Stimulated activated CD8-positive, alpha-beta memory T cell treated with anti-CD3 and anti-CD28 coated beads, Interleukin-12 subunit alpha, Interleukin-12 subunit beta, amount 100 ng/mL, for 4 hours (primary cell): ENCODE results near the gene CEBPG.

ENCODE experiments used
- DNase-seq: peaks from one replicate; pipeline ENCODE4 v3.0.0-alpha.2; 2020; ENCODE audit warnings: low read depth

The CEBPG gene

DNA sequence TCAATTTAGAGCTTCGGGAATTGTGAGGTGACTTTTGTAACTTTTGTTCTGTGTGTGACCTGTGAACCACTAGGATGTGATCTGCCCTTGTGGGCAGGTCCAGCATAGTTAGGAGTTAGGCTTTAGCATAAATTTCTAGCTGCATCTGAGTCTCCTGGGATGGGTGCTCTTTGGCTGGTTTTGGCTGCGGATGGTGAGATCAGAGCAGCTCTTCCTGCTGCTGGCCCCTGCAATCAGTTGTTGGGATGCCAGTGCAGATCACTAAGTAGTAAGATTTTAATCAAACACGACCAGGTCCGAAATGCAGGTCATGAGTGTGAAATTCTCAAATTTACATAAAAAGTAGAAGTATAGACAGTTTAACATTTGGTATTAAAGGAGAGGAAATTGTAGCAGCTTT, 8.5 kb downstream of the CEBPG start:
- DNase-seq, result no peak

DNA sequence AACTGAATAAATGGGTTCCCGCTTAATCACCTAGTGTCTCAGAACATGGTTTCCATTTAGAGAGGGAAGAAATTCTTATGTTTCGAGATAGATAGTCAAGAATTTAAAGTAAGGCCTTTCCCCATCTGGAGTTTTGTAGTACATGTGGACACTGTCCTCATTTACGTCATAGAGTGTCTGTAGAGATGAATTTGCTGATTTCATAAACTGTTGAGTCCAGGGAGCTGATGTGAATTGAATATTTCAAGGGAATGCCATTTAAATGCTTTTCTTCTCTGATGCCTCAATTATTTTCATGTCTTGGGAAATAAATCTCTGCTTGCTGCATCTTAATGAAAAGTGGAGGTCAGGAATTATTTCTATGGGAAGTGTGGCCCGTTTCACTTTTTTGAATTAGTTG, 9.5 kb downstream of the CEBPG start:
- no peak for DNase-seq

DNA sequence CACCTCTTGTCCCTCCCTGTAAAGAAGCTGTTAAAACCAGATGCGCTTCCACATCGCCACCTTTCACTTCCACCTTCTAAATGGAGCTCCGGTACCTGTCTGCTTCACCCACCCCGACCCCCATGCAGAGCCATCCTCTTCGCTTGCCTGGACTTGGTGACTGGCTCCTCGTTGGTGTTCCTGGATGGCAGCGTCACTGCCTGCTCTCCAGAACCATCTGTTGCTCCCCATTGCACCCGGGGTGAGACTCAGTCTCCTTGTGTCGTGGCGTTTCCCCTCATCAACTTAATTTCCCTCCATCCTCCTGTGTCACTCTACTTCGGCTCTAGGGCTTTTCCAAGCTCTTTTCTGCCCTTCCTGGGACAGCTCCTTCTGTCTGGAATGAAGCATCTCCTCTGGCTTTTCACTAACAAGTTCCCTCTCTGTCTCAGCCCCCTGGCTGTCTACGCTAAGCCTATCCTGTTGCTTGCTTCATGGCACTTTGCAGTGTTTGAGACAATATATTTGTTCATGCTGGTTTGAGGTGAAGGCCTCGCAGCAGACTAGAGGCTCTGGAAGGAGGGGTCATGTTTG, 10.3 kb downstream of the CEBPG start:
- no peak for DNase-seq

DNA sequence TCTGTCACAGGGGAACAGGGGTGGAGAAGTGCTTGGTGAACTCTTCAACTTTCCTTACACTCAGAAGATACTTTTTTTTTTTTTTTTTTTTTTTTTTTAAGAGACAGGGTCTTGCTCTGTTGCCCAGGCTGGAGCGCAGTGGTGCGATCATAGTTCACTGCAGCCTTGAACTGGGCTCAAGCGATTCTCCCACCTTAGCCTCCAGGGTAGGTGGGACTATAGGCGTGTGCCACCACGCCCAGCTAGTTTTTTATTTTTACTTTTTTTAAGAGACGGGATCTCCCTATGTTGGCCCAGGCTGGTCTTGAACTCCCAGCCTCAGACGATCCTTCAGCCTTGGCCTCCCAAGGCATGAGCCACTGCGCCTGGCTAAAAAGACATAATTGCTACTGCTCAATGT, 11.5 kb downstream of the CEBPG start:
- no peak for DNase-seq

DNA sequence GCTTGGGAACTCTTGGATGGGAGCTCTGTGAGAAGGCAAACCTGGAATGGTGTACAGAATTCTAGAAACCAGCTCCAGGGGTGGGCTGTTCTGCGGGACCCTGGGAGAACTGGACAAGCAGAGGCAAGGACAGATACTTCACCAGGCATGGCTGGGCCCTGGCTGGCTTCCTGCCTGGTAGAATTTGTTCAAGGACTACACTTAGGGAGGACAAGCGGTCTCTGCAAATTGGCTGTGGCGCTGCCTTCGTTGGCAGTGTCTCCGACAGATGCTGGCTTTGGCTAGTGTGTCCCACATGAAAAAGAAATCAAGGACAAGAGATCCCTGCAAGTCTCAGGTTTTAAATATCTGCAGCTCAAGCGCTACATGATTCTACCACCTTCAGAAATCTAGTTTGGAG, 12.4 kb downstream of the CEBPG start:
- no peak for DNase-seq

DNA sequence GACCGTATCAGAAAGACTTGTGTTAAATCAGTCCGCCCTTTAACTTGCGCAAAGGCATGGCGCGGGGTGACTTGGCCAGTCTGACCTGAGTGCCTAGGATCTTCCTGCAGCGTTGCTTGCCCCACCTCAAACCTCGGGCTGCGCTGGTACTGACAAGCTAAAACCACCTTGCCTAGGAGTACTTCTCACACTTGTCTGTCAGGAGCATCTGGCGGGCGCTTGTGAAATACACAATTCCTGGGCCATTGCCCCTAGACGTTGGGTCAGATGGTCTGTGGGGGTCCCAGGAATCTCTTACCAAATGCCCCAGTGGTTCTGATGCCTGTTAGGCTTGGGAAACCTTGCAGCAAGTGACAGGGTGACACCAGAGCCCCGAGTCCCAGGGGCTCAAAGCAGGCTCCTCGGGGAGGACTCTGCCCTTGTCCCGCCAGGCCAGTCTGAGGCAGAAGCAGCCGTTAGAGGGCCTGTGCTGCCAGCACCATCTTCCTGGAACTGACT, 12.9 kb downstream of the CEBPG start:
- no peak for DNase-seq

DNA sequence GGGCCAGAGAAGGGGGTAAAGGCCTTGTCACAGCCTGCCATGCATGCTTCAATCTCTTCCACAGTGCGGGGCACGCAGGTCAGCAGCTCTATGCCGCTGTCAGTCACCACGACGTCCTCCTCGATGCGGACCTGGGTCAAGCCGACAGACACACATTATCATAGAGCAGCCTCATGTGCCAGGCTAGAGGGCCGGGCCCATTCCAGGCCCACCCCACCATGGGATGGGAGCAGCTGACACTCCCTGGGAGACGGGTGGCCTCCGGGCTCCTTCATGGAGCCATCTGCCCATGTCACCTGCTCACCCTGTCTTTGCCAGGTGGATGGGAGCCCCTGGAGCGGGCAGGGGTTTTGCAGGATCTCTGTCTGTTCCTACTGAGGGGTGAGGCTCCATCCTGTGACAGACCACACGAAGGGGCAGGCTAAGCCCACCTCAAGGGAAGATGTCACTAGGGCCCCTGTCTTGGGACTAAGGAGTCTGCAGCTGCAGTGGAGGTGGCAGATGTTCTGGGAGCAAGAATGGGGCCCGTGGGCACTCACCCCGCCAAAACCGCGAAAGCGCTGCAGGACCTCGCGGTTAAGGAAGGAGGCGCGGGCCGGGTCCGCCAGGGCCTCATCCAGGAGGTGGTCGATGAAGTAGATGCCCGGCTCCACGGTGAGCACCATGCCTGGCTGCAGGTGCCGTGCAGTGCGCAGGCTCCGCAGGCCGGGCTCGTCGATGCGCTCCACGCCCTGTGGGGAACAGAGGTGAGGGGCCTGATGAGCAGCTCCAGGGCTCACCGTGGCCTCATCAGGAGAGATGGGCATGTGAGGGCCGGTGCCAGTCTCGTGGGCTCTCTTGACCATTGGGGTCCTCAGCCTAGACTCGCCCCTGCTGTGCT, 14.1 kb downstream of the CEBPG start:
- no peak for DNase-seq

DNA sequence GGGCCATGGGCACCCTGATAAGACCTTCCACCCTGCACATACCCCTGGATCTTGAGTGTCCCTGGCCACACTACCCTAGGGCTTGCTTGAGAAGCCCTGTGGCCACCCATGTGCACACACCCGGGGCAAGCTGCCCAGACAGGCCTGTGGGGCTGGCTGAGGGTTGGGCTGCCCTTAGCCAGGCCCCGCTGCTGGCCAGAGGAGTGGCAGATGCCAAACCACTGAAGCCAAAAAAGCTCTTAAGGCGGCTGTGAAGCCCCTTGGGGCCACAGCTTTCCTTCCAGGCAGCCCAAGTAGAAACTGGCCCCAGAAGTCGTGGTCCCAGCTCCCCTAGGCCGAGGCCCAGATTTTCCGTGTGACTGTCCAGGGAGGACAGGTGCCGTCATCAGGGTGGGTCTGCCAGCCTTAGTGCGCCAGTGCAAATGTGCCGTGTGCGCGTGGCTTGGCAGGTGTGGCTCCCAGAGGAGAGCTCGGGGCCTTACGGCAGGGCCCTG, 14.8 kb downstream of the CEBPG start:
- DNase-seq, result no peak

DNA sequence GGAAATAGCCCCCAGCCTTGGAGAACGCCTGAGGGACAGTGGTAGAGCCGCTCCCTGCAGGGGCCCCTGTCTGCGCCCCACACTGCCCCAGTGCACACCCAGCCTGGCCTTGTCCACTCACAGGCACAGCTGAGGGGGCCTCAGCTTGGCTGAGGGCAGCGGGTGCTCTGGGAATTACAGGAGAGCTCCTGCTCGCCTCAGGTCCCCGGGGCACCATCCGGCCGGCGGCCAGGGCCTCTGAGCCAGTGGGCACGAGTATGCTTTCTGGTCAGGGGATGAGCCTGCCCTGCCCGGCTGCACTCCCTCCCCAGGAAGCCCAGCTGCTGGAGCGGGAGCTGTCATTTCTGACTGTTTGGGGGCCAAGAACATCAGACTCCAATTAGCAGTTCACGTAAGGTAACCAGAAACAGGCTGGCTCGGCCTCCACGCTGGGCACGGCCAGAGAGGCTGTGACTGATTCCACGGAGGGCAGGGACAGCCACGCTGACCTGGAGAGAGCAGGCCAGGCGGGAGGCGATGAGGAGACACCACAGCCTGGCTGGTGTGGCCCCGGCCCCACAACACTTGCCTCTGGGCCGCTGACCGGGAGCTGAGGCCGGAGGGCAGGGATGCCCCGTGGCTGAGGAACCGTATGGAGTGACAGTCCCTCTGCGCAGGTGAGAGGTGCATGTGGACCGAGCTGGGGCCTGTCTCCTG, 15.4 kb downstream of the CEBPG start:
- DNase-seq, result no peak

DNA sequence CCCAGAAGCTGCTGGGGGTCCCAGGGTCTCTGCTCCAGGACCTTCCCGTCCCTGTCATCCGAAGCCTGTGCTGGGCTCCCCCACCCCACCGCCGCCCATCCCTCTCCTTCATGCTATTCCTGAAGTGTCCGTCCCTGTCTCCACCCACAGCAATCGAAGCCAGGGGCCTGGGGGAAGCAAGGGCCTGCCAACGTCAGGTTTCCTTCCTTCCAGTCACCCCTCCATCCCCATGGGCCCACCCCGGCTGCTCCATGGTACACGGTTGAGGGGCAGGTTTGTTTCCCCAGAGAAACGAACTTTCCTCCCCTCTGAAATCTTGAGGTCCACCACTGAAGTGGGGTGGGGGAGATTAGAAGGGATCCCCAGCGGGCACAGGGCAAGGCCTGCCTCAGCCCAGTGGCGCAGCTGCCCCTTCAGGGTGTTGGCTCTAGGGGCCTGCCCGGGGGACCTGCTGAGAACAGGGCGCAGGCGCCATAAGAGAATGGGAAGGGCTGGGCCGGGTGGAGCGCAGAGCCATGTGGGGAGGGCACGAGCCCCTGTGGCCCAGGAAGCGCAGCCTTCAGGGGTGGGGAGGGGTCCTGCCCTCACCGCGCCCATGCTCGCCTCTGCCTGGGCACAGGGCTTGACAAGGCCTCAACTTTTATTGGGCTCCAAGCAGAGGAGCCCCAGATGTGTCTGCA, 16.1 kb downstream of the CEBPG start:
- no peak for DNase-seq

DNA sequence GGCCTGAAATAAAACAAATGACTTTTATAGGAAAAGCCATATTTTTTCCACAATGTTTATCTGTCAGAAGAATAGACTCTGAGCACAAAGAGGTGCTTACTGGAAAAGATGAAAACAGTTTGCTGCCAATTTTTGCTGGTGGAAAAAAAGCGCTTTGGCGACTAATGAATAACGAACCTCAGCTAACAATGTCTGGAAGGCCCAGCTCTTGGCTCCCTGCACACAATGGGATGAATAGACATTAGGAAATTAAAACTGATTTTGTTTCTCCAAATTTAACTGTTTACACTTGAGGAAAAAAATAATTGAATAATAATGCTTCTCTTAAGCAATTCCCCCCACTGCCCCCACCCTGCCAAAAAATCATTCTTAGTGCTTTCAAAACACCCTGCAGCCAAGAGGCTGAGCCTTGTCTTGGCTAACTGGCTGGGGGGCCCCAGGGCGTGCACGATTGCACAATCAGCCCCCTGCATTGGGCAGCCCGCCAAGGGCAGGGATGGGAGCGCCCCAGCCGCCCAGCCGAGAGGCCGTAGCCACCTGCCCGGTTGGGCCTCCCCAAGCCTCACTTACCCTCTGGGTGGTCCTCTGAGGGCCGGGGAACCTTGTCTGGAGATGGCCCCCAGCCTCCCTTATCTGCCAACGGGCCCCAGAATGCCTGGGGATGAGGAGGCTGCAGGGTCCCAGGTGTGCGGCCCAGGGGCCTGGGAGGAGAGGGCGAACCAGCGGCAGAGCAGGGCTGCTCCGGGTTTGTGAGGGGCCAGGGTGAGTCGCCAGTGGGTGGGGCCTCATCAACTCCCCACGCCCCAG, 16.8 kb downstream of the CEBPG start:
- no peak for DNase-seq

DNA sequence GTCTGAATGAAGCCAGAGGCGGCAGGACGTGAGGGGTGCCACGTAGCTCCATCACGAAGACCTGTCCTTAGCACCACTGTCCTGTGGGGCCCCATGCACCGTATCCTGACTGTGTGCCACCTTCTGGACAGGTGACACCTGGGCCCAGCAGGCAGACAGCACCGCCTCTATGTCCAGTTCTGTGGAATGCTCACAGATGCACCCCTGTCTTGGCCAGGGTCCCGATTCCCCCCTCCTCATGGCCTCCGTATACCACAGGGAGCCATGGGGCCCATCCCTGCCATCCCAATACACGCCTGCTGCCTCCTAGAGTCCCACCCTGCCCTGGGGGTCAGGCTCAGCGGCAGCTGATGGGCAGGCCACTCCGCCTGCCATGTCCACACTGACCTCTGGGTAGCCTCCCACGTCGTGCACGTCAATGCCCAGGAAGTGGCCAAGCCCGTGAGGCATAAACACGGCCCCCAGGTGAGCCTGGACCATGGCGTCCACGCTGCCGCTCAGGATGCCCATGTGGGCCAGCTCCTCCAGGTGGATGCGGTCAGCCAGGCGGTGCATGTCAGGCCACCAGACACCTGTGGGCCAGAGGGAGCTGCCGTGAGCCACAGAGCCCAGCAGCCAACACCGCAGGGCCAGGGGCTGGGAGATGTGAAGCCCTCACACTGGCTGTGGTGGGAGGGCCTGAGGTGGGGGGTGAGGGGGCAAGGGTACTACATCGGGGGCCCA, 17.6 kb downstream of the CEBPG start:
- no peak for DNase-seq

DNA sequence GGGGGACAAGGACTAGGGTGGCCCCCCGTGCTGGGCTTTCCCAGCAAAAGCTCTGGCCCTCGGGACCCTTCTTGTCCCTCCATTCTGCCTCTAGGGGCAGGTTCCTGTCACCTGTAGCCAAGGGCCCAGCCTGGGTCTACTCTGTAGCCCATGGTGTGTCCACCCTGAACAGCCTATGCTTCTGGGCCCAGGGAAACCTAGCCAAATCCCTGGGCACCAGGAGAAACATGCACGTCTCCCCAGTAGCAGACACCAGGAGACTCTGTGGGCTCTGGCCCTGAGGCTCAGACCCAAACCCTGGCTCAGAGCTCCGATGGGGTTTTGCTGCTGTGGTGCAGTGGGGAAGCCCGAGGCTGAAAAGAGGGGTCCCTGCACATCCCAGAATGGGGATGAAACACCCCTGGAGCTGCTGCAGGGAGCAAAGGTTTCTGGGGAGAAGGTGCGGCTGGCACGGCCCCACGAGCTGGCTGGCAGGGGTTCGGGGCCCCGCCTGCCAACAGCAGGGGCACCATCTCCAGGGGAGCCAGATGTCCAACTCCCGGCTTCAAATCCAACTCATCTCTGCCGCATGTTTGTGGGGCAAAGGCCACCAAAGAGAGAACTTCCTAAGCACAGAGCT, 18.2 kb downstream of the CEBPG start:
- no peak for DNase-seq

DNA sequence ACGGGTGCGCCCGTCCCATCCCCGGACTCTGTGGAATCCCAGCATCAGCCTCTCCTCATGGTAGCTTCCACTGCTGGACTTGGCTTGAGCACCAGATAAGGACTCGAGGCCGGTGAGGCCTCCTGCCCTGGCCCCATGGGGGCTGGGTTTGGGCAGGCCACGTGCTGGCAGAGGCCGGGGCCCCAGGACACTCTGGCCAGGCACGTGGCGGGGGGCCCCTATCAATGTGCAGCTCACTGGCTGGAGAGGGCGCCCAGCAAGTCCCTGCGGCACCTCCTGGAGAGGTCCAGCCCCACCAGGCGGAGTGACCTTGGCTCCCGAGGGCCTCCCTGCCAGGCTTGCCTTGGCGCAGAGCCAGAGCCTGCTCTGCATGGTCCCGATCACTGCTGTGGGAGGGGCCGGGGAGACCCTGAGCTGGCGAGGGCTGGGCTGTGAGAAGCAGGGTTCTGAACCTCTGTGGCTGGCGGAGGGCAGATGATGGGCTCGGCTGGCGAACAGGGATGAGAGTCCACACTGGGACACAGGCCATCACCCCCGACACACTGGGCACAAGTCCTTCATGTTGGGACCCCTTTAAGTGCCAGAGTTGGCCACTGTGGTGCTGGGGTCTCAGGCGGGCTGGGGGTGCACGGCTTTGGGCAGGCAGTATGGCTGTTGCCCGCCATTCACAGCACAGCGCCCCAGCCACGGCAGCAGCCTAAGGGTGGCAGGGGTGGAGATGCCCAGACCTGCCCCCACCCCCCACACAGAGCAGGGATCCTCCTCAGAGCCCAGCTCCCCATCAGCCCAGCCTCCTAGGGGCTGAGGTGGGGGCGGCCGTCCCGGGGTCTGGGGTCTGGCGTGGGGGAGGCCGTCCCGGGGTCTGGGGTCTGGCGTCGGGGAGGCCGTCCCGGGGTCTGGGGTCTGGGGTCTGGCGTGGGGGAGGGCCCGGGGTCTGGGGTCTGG, 19.1 kb downstream of the CEBPG start:
- DNase-seq, result no peak

DNA sequence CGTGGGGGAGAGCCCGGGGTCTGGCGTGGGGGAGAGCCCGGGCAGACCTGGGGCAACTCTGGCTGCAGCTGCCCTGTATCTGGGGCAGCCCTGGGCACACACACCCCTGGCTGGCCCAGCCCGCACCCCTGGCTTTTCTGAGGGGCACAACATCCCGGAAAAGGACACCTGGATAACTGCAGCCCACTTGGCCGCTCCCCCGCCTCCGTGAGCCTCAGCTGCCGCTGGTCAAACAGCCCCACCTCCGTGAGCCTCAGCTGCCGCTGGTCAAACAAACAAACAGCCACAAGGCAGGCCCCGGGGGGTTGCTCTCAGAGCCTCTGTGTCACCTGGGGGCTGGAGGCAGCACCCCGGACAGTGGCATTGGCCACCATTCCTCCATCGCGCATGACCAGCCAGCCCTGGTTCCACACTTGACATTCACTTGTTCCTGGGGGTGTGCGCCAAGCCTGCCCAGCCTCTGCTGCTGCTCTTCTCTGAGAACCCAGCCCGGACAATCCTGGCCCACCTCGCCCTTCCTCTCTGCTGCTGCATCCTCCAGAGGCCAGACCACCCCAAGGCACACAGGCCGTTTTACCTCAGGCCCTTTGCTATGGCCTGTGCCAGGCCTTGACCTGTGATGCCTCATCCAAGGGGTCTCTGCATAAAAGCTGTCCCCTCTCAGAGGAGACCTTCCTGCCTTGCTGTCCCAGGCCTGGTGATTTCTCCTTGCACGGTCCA, 19.9 kb downstream of the CEBPG start:
- DNase-seq, result no peak

DNA sequence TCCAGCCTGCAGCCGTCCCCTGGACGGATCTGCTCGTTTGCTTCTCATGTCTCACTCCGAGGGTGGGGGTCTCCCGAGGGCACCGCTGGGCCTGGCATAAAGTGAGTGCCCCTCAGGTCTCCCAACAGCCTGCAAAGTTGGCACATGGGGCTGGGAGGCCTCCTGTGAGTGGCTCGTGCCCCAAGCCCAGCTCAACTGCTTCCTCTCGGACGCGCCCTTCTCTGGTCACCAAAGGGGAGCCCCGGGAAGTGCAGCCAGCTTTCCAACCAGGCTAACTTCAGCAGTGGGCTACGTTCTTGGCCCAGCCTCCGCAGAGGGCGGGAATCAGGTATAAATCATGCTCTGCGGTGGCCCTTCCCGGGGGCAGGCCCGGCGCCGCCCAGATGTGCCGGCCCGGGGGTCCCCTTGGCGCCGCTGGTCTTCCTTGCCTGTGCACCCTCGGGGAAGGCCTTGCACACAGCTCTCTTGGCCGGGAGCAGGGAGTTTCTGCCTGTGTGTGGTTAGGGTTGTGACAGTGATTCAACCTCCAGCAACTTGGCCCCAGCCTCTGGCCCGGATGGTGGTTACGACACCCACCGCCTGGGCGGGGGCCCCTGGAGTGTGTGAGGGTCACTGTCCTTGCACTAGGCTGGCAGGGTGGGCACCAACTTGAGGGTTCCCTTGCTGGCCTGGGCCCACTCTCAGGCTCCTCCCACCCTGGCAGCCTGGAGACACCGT, 20.7 kb downstream of the CEBPG start:
- no peak for DNase-seq

DNA sequence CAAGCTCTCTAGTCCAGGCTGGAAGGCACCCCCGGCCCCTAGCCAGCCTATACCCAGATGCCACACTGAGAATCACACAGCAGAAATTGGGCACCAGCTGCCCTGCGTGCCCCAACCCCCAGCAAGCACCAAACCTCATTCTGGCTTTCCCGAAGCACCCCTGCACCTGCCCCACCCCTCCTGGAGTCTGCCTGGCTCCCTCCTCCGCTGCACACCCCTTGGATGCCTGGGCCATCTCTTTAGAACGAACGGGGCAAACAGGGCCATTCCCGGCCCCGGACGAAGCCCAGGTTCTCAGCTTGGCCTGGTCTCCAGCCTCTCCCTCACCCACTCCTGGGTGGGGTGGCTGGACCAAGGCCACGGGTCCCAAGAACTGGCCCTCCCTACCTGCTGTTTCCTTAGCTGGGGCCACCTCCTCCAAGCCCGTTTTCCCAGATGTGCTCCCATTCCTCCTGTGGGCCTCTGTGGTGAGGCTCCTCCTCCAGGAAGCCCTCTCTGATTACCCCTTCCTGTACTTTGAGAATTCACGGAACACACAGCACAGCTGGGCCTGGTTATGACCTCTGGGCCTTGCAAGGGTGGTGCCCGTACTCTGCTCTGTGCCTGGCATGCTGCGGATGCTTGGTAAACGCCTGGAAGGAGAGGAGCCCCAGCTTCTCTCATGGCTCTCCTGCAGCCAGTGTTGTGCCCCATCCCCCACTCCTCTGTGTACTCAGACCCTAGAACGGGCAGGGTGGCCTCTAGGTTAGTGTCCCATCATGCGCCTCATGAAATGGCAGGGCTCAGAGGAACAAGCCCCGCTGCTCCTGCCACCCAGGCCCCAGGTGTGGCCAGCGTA, 21.4 kb downstream of the CEBPG start:
- no peak for DNase-seq
